NB4 (cell line): ENCODE data around the gene SLC6A12.

ENCODE experiments used
- CTCF ChIP-seq: IDR thresholded peaks from one replicate; pipeline ENCODE4 v1.5.1; 2012; ENCODE audit warnings: low read depth, low read length
- MYC ChIP-seq: IDR thresholded peaks from 2 replicates; pipeline ENCODE4 v1.6.1; 2011; ENCODE audit warnings: low read depth, low read length
- POLR2A ChIP-seq: IDR thresholded peaks from 2 replicates; pipeline ENCODE4 v1.6.1; 2011; ENCODE audit warnings: mild to moderate bottlenecking; ENCODE audit not compliant: insufficient read length; ENCODE audit errors: extremely low read depth
- TF ChIP-seq, protein P1 (sequence below): IDR thresholded peaks from 2 replicates; pipeline ENCODE4 v1.6.1; 2011; ENCODE audit warnings: low read depth, low read length

GRCh38 chr12:144650-145284 is 69.2 kb downstream of the SLC6A12 start:
- TF ChIP-seq CTCF (no peak), POLR2A (no peak), MYC (no peak)
- TF ChIP-seq, protein P1, sequence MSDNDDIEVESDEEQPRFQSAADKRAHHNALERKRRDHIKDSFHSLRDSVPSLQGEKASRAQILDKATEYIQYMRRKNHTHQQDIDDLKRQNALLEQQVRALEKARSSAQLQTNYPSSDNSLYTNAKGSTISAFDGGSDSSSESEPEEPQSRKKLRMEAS, result no peak
